ENCODE measurements around the gene GGPS1. TPM values are rescaled to one million over a fixed set of nuclear protein-coding genes. Genes with fewer than 3 reads are reported as not detected.

GGPS1 gene
- total and polyA plus RNA-seq, 2 of the 8 experiments (the other 6 are each of a cell fraction or from before 2014, with no cell fraction given): 20.9 to 43.6 TPM

GRCh38 chr1:235317168-235317567 lies 11.2 kb upstream of the GGPS1 start (continued):
- TF ChIP-seq, protein P1, sequence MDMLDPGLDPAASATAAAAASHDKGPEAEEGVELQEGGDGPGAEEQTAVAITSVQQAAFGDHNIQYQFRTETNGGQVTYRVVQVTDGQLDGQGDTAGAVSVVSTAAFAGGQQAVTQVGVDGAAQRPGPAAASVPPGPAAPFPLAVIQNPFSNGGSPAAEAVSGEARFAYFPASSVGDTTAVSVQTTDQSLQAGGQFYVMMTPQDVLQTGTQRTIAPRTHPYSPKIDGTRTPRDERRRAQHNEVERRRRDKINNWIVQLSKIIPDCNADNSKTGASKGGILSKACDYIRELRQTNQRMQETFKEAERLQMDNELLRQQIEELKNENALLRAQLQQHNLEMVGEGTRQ (IDR thresholded peaks at IDR 0.05; ENCODE audit: low read length): no peak
- TF ChIP-seq SP2 (IDR thresholded peaks at IDR 0.05; ENCODE audit: low read length) (no peak), CHD2 (IDR thresholded peaks at IDR 0.05; ENCODE audit: low read length) (no peak), CBX5 (IDR thresholded peaks at IDR 0.05; ENCODE audit: low read depth, low read length) (no peak)

All from H1 (cell line).